Measurements from ENCODE around the gene ACAA1. TPM values are rescaled to one million over a fixed set of nuclear protein-coding genes. Genes with fewer than 3 reads are reported as not detected.

ACAA1 gene
- total and polyA plus RNA-seq, 2 of the 4 experiments (the other 2 are of a cell fraction), result 30.8 to 62.4 TPM

- peak within 1 kb of the TSS; percentile 88 for H3K23ac ChIP-seq (ENCODE audit: low read depth, low read length)
- dilution Hi-C loops (cut with HindIII; ENCODE audit: low sequenced_read_pairs, unreplicated experiment) (no loop called here), intact Hi-C loops (cut with micrococcal nuclease) (loop anchor here (1.0 to 2.0 kb wide), 2 partner anchors 58 to 90 kb away; no protein-coding TSS in a partner anchor), in situ Hi-C loops (cut with MboI; ENCODE audit: low sequenced_read_pairs) (loop anchor here (10.0 kb wide), 1 partner anchor 346 kb away; no protein-coding TSS in a partner anchor)
- peak within 1 kb of the TSS; percentile 95 for H2AK9ac ChIP-seq (replicated peaks; ENCODE audit: low read depth, low read length, poor library complexity)
- peak within 1 kb of the TSS; percentile 78 for H2BK20ac ChIP-seq (ENCODE audit: low read depth, low read length)
- H4K91ac ChIP-seq (ENCODE audit: insufficient read depth, low read depth, low read length), result peak within 1 kb of the TSS; percentile 90
- peak within 1 kb of the TSS; percentile 84 for H2BK5ac ChIP-seq (ENCODE audit: low read depth, low read length, poor library complexity, severe bottlenecking)
- H3K4me1 ChIP-seq (ENCODE audit: control insufficient read depth, insufficient read depth, low read length), result peaks cover 13% of the 10 kb centered on the region
- peak within 1 kb of the TSS; percentile 84; the same call in 1 of the 2 replicates for H3K56ac ChIP-seq (ENCODE audit: extremely low read depth, insufficient read depth, low read length)
- H4K20me1 ChIP-seq (ENCODE audit: insufficient read depth, low read length), result 0 out of 2 replicates have a peak, but pooled peaks cover 3% of the 10 kb centered on the region
- POLR2A ChIA-PET (ENCODE audit: unreplicated experiment), result interaction anchor here (0.8 kb wide), 1 partner anchor 26 kb away, joined by 3 read pairs; the partner anchor contains the start of gene OXSR1
- ATAC-seq (ENCODE audit: low read depth) (peak; percentile 35), DNase-seq (peak; percentile 51)
- H3K4me2 ChIP-seq (ENCODE audit: low read depth, low read length), result peak within 1 kb of the TSS; percentile 98
- no peaks in the 10 kb centered on the region for H3K9me3 ChIP-seq (ENCODE audit: control insufficient read depth, insufficient read depth, low read length)
- H3K14ac ChIP-seq (replicated peaks; ENCODE audit: low read depth, low read length), result peak within 1 kb of the TSS; percentile 97
- H3K9me1 ChIP-seq (ENCODE audit: insufficient read depth, low read length), result peaks cover 24% of the 10 kb centered on the region
- H3K18ac ChIP-seq (ENCODE audit: low read depth, low read length), result peak within 1 kb of the TSS; percentile 77
- H3K27me3 ChIP-seq (ENCODE audit: control insufficient read depth, insufficient read depth, low read length), result no peaks in the 10 kb centered on the region
- H3K9ac ChIP-seq (ENCODE audit: low read depth, low read length), result peak within 1 kb of the TSS; percentile 95
- H2BK15ac ChIP-seq (ENCODE audit: low read depth, low read length), result peak within 1 kb of the TSS; percentile 72; the same call in 2 of the 3 replicates
- peak within 1 kb of the TSS; percentile 80 for H2AK5ac ChIP-seq (ENCODE audit: low read depth, low read length)
- peak within 1 kb of the TSS; percentile 90 for H2BK120ac ChIP-seq (ENCODE audit: low read depth, low read length)
- H2AFZ ChIP-seq (replicated peaks; ENCODE audit: low read length, poor library complexity), result peak within 1 kb of the TSS; percentile 96
- peaks cover 30 to 71% of the 10 kb centered on the region in 2 experiments for H3K79me1 ChIP-seq (ENCODE audit: low read depth in 1 of 2, low read length in 2 of 2)
- H4K5ac ChIP-seq (ENCODE audit: low read depth, low read length), result peak within 1 kb of the TSS; percentile 89
- 2% methylated on average over 37 of the region's 65 CpGs; no CpG with 5 or more reads in 1 of the 2 experiments for WGBS, 2 experiments (ENCODE audit: extremely low coverage in 2 of 2, insufficient read length in 1 of 2)
- peak within 1 kb of the TSS; percentile 96 for H3K4ac ChIP-seq (ENCODE audit: low read depth, low read length)
- BruUV-seq (replicated peaks), result no TSS peak
- H3K27ac ChIP-seq (ENCODE audit: insufficient read depth, low read length), result peak within 1 kb of the TSS; percentile 93
- peaks cover 25% of the 10 kb centered on the region for H3K36me3 ChIP-seq (ENCODE audit: control insufficient read depth, insufficient read depth, low read length)
- no peak for TF ChIP-seq CEBPB (IDR thresholded peaks at IDR 0.05; ENCODE audit: low read depth, low read length)
- TF ChIP-seq MAZ (IDR thresholded peaks at IDR 0.05; ENCODE audit: borderline replicate concordance, low read depth, low read length), result 0 out of 2 replicates have a peak, but pooled peaks have one; percentile 7
- TF ChIP-seq RAD21 (IDR thresholded peaks at IDR 0.05; ENCODE audit: low read length), result 0 out of 2 replicates have a peak, but pooled peaks have one; percentile 16
- TF ChIP-seq RFX5 (IDR thresholded peaks at IDR 0.05; ENCODE audit: low read depth, low read length), result no peak
- 0 out of 2 replicates have a peak, but pooled peaks have one; percentile 6 for TF ChIP-seq CTCF (conservative IDR thresholded peaks at IDR 0.05; ENCODE audit: low read depth, low read length)
- TF ChIP-seq MXI1 (IDR thresholded peaks at IDR 0.05; ENCODE audit: borderline replicate concordance, low read depth, low read length), result peak; percentile 33; the same call in 1 of the 2 replicates
- peak within 1 kb of the TSS; percentile 96 for H3K4me3 ChIP-seq (ENCODE audit: insufficient read depth, low read depth, low read length)
- H4K8ac ChIP-seq (ENCODE audit: low read depth in 2 of 2, low read length in 2 of 2), result peak within 1 kb of the TSS; percentile 97 to 99
- CTCF ChIA-PET, result no interaction called here
Observed at GRCh38 chr3:38138349-38139190, 1.6 kb upstream of the ACAA1 start, which contains the start of gene MYD88. Gene MYD88, plus strand, starts transcription at chr3:38138661. Its CDS starts 40 bp downstream, at chr3:38138701.
